Spleen (tissue), 7 donors: ENCODE data around the gene PAK6.

Source experiments
- CTCF ChIP-seq, 11 experiments: fragments of 200-600 bp in 7 of 11; fragments of 450-650 bp in 4 of 11; sonication (generic) in 4 of 11; IDR thresholded peaks in 8 of 11; conservative IDR thresholded peaks in 3 of 11; 1 replicate in 7 of 11; 2 replicates in 4 of 11; pipeline versions ENCODE4 v1.4.0 to v1.8.0; 2016 to 2021; ENCODE audit warnings: antibody characterized with exemption in 11 of 11, inconsistent platforms in 4 of 11, mild to moderate bottlenecking in 1 of 11
- POLR2AphosphoS5 ChIP-seq, 3 donors: sonication (generic); formaldehyde crosslinking; IDR thresholded peaks; one replicate each; pipeline ENCODE4 v1.5.1; 2017; ENCODE audit warnings: antibody characterized with exemption in 3 of 3
- donor health status: DM: no; HTN: no; CAD: no; lungs with moderate emphysema.
- donor health status: DM: no; HTN: no; CAD: no.
- donor health status: DM: no; HTN: no; CAD: no.

DNA sequence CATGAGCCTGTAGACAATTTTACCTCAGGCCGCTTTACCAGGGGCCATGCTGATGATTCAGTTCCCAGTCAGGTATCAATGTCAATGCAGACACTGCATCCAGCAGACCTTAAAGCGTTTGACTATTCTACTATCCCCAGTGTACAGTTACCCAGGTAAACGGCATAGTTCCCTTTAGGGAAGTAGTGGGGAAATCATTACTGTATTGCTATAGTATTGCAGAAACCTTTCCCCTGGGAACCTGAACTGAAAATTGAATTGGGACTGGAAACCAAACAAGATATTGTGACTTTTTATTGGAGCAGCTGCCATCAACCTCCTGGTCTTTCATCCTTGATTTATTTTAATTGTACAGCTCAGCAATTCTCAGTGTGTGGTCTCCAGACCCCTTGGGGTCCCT lies 78.1 kb downstream of the PAK6 start:
- TF ChIP-seq CTCF (IDR thresholded peaks at IDR 0.05 in 8 of 11, conservative IDR thresholded peaks at IDR 0.05 in 3 of 11) (no peak), POLR2AphosphoS5 (IDR thresholded peaks at IDR 0.05) (no peak)
